Activated B cell treated with CpG ODN at 0.5 μM for 24 hours (primary cell): ENCODE data around the gene SYTL1. TPM values are rescaled to one million over a fixed set of nuclear protein-coding genes. Genes with fewer than 3 reads are reported as not detected.

ENCODE experiments used
- ATAC-seq: fragments of 200-7000 bp; cut with Tn5 transposase; one replicate; pipeline ENCODE4 v1.10.0; 2021; ENCODE audit warnings: low read depth, mild to moderate bottlenecking, moderate library complexity
- CTCF ChIA-PET: fragments of 350-600 bp; sonication (Branson Sonifier 250); formaldehyde crosslinking; loops from one replicate; lab custom pipeline; 2021; ENCODE audit warnings: antibody characterized with exemption; lab: Charles Lee
- POLR2A ChIA-PET: fragments of 350-600 bp; sonication (Branson Sonifier 250); formaldehyde crosslinking; loops from one replicate; lab custom pipeline; 2021; ENCODE audit warnings: antibody characterized with exemption; lab: Charles Lee
- DNase-seq: peaks from one replicate; pipeline ENCODE4 v3.0.0; 2022
- H3K27ac Mint-ChIP-seq: one replicate; pipeline ENCODE4 v1.8.0; 2020; ENCODE audit warnings: mixed read lengths
- H3K27me3 Mint-ChIP-seq: one replicate; pipeline ENCODE4 v1.8.0; 2021; ENCODE audit warnings: mixed read lengths
- H3K36me3 Mint-ChIP-seq: one replicate; pipeline ENCODE4 v1.8.0; 2021; ENCODE audit warnings: low read depth, mixed read lengths
- H3K4me1 Mint-ChIP-seq: one replicate; pipeline ENCODE4 v1.8.0; 2021; ENCODE audit warnings: mixed read lengths
- H3K4me3 Mint-ChIP-seq: one replicate; pipeline ENCODE4 v1.8.0; 2020; ENCODE audit warnings: mild to moderate bottlenecking, mixed read lengths
- H3K9me3 Mint-ChIP-seq: one replicate; pipeline ENCODE4 v1.8.0; 2020; ENCODE audit warnings: mixed read lengths
- intact Hi-C: fragments of 100-400 bp; cut with micrococcal nuclease; formaldehyde crosslinking; loops from one replicate; pipeline ENCODE4 v1.15.1; 2024
- total RNA-seq: library from RNA; stranded (reverse); gene quantifications from 2 replicates; pipeline ENCODE4 v1.2.3, GENCODE V29; 2022
- TF ChIP-seq, protein P1 (sequence below): fragments of 200-600 bp; IDR thresholded peaks from one replicate; pipeline ENCODE4 v1.8.0; 2022; ENCODE audit warnings: antibody characterized with exemption, mild to moderate bottlenecking

The SYTL1 gene
- total RNA-seq, 1 donor from 2014 or later, result 76.0 TPM

DNA sequence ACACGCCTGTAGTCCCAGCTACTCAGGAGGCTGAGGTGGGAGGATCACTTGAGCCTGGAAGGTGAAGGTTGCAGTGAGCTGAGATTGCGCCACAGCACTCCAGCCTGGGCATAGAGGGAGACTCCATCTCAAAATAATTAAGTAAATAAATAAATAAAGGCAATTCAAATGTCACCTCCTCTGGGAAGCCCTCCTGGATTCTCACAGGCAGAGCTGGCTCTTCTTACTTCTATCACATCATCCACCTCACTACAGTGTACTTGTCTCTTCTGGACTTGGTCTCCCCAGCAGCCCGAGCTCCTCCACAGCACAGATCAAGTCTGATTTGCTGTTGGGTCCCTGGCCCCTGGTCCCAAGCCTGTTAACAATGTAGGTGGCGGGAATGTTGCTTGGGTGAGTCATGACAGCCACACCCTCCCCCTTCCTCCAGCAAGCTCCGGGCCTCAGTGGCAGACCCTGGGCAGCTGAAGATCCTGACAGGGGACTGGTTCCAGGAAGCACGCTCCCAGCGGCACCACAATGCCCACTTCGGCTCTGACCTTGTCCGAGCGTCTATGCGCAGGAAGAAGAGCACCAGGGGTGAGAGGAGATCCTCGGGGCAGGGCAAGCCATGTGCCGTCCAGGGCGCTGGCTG, 5.3 kb downstream of the SYTL1 start:
- Mint-ChIP-seq H3K36me3 (peaks cover 33% of the 10 kb centered on the region), H3K4me3 (no peak overlapping the region), H3K27ac (no peak overlapping the region), H3K27me3 (no peaks in the 10 kb centered on the region), H3K9me3 (no peaks in the 10 kb centered on the region), H3K4me1 (peaks cover 40% of the 10 kb centered on the region)
- TF ChIP-seq, protein P1, sequence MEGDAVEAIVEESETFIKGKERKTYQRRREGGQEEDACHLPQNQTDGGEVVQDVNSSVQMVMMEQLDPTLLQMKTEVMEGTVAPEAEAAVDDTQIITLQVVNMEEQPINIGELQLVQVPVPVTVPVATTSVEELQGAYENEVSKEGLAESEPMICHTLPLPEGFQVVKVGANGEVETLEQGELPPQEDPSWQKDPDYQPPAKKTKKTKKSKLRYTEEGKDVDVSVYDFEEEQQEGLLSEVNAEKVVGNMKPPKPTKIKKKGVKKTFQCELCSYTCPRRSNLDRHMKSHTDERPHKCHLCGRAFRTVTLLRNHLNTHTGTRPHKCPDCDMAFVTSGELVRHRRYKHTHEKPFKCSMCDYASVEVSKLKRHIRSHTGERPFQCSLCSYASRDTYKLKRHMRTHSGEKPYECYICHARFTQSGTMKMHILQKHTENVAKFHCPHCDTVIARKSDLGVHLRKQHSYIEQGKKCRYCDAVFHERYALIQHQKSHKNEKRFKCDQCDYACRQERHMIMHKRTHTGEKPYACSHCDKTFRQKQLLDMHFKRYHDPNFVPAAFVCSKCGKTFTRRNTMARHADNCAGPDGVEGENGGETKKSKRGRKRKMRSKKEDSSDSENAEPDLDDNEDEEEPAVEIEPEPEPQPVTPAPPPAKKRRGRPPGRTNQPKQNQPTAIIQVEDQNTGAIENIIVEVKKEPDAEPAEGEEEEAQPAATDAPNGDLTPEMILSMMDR, result no peak
- ATAC-seq (no peak), DNase-seq (no peak)
- POLR2A ChIA-PET, result interaction anchor here (0.6 kb wide), 1 partner anchor 35 kb away, joined by 5 read pairs; no protein-coding TSS in a partner anchor
- intact Hi-C loops, result loop anchor here (10.0 kb wide), 1 partner anchor 652 kb away; the partner anchor contains the start of gene ARID1A
- CTCF ChIA-PET, result interaction anchor here (1.5 to 2.1 kb wide), 2 partner anchors 19 to 51 kb away, joined by 3 to 6 read pairs; partner anchors contain the start of gene MAP3K6

DNA sequence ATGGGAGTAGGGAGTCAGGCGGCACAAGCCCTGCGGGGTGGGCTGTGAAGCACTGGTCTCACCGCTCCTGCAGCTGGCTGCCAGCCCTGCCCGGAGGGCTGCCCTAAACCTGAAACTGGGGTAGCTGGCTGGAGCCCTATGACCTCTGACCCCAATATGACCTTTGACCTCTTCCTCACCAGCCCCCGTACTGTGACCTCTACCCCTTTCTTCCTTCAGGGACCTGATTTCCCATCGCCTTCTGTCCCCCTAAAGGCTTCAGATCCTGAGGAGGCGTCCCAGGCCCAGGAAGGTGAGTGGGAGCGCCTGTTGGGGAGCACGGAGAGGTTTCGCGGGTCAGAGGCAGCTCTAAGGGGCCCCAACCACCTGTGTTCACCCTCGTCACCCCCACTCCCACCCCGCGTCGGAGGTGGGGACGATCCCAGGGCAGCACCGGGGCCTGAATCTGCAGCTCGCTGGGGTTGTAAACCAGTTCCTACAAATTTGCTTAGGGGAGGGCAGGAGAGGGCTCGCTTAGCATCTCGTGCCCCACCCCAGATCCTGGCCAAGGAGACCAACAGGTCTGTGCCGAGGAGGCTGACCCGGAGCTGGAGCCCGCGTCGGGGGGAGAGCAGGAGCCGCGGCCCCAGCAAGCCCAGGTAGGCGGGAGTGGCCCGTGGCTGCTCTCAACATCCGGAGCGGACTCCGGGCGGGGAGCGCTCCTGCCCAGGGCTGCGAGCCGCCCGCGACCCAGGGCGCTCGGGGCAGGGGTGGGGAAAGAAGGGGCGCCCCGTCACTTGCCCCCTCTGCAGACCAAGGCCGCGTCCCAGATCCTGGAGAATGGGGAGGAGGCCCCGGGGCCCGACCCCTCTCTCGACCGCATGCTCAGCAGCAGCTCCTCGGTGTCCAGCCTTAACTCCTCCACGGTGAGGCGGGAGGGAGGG, 7.3 kb downstream of the SYTL1 start:
- Mint-ChIP-seq H3K27me3 (no peaks in the 10 kb centered on the region), H3K27ac (no peak overlapping the region), H3K4me1 (peaks cover 20% of the 10 kb centered on the region), H3K36me3 (peaks cover 30% of the 10 kb centered on the region), H3K4me3 (peak overlapping the region; percentile 77), H3K9me3 (no peaks in the 10 kb centered on the region)
- DNase-seq (no peak), ATAC-seq (peak; percentile 84)
- ChIA-PET CTCF (interaction anchor here (1.5 kb wide), 2 partner anchors 8 to 17 kb away, joined by 6 to 11 read pairs; no protein-coding TSS in a partner anchor), POLR2A (interaction anchor here (0.6 to 1.9 kb wide), 7 partner anchors 8 to 487 kb away, joined by 3 to 22 read pairs (median 4); partner anchors contain the start of gene SYTL1)
- intact Hi-C loops, result loop anchor here (1.0 to 10.0 kb wide), 2 partner anchors 8 to 654 kb away; partner anchors contain the start of gene ARID1A
- TF ChIP-seq, protein P1, result no peak

DNA sequence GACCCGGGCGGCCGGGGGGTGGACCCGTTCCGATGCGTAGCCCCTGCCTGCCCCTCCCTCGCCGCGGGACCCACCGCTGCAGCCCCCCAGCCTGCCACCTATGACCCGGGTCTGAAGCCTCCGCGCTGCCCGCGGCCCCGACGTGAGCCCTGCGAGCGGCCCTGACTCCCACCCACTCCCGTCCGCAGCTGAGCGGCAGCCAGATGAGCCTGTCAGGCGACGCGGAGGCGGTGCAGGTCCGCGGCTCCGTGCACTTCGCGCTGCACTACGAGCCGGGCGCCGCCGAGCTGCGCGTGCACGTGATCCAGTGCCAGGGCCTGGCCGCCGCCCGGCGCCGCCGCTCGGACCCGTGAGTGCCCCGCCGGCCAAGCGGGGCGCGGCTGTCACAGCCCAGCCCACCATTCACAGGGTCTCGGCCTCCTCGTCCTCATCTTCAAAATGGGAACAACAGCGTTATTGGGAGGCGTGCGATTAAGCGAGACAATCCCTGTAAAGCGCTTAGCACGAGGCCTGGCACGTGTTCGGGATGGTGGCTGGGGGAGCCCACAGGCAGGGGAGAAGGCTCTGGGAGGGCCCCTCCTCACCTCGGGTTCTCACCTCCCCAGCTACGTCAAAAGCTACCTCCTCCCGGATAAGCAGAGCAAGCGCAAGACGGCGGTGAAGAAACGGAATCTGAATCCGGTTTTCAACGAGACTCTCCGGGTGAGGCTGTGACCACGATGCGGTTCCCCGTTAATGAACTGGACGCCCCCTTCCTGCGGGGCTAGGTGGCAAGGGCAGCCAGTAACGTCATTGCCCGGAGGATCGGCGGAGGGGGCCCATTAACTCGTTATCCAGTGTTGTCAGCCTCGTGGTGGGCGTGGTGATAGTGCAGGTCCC, 8.2 kb downstream of the SYTL1 start:
- ChIA-PET POLR2A (interaction anchor here (0.8 to 1.9 kb wide), 5 partner anchors 9 to 375 kb away, joined by 3 to 22 read pairs (median 4); partner anchors contain the start of gene SYTL1), CTCF (interaction anchor here (1.5 kb wide), 2 partner anchors 8 to 18 kb away, joined by 6 to 11 read pairs; no protein-coding TSS in a partner anchor)
- no peaks in the 10 kb centered on the region for H3K27me3 Mint-ChIP-seq
- DNase-seq (no peak), ATAC-seq (peak; percentile 76)
- H3K36me3 Mint-ChIP-seq, result peaks cover 28% of the 10 kb centered on the region
- peaks cover 15% of the 10 kb centered on the region for H3K4me1 Mint-ChIP-seq
- peak overlapping the region; percentile 44 for H3K4me3 Mint-ChIP-seq
- no peak overlapping the region for H3K27ac Mint-ChIP-seq
- intact Hi-C loops, result loop anchor here (1.0 to 10.0 kb wide), 2 partner anchors 9 to 655 kb away; partner anchors contain the start of gene ARID1A
- TF ChIP-seq, protein P1, result no peak
- H3K9me3 Mint-ChIP-seq, result no peaks in the 10 kb centered on the region

DNA sequence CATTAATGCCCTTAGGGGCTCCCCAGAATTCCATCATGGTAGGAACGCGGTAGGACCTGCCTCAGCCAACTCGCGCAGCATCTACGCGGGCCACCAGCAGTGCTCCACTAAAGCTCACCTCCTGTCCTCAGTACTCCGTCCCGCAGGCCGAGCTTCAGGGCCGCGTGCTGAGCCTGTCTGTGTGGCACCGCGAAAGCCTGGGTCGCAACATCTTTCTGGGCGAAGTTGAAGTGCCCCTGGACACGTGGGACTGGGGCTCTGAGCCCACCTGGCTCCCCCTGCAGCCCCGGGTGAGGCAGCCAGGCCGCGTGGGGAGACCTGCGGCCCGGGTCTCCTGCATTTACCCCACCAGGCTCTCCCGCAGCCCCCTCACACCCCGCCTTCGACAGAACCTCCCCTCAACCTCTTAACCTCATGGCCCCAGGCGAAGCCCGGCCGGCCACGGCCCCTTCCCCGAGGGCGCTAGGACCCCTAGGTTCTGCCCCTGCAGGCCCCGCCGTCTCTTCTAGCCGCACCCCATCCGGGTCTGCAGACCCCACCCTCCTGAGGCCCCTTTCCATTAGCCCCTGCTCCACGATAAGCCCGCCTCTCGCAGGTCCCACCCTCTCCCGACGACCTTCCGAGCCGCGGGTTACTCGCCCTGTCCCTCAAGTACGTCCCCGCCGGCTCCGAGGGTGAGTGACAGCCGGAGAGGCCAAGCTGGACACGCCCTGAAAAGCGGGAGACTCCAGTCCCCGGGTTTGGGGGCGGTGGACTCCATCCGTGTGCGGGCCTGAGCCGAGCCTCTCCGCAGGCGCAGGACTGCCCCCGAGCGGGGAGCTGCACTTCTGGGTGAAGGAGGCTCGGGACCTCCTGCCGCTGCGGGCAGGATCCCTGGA, 9.1 kb downstream of the SYTL1 start:
- H3K4me3 Mint-ChIP-seq, result no peak overlapping the region
- intact Hi-C loops, result no loop called here
- ATAC-seq (no peak), DNase-seq (no peak)
- H3K36me3 Mint-ChIP-seq, result peaks cover 26% of the 10 kb centered on the region
- no peak overlapping the region for H3K27ac Mint-ChIP-seq
- no peaks in the 10 kb centered on the region for H3K27me3 Mint-ChIP-seq
- TF ChIP-seq, protein P1, result no peak
- H3K9me3 Mint-ChIP-seq, result no peaks in the 10 kb centered on the region
- H3K4me1 Mint-ChIP-seq, result peaks cover 20% of the 10 kb centered on the region
- CTCF ChIA-PET, result interaction anchor here (1.2 kb wide), 1 partner anchor 9 kb away, joined by 3 read pairs; the partner anchor contains the start of gene SYTL1
- POLR2A ChIA-PET, result interaction anchor here (0.5 to 9.1 kb wide), 3 partner anchors 8 to 826 kb away, joined by 4 to 75 read pairs (median 22); partner anchors contain the start of genes PTAFR and SYTL1
